ENCODE results near the gene ACAP3. TPM values are rescaled to one million over a fixed set of nuclear protein-coding genes. Genes with fewer than 3 reads are reported as not detected.
A peak's percentile ranks its signal among the peaks of the same experiment; 100 is the strongest.

Gene ACAP3
- total and polyA plus RNA-seq, 4 experiments from 2014 or later: 5.4 to 65.6 (median 33.3) TPM

DNA sequence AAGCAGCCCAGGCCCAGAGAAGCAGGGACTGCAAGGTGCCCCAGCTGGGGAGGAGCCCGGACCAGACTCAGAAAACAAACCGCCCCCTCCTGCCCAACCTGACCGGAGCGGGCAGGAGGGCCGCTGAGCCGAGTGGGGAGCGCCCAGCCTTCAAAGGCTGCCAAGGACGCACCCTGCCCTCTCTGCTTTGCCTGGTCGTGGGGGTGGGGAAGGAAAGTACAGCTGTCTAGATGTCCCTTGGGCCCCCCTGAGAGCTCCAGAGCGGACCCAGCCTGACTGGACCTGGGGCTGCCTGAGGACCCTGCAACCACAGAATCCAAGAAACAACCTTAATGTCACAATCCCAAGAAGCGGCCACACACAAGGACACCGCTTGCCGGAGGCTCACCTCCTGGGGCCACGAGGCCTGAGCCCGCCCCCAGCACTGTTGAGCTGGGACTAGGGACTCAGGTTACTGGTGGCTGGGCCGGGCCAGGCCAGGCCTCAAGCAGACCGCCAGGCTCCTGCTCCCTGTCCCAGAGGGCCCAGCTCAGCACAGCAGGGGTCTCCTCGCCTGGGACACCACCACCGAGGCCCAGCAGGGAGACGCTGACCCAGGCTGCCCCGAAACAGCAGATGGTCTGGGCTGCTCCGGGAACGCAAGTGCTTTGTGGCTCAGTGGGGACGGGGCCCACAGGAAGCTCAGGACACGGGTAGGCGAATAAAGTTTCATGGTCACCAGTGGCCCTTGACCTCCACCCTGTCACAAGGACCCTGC, 40.1 kb upstream of the ACAP3 start:
- no peak for DNase-seq
- Mint-ChIP-seq H3K27me3 (peaks cover 3 to 8% of the 10 kb centered on the region in 2 donors), H3K36me3 (no peaks in the 10 kb centered on the region), H3K9me3 (no peaks in the 10 kb centered on the region), H3K27ac (peak overlapping the region in 5 of 7 donors; percentile 57 to 89 (median 63)), H3K4me3 (peak overlapping the region; percentile 70 to 85 (median 78)), H3K4me1 (peaks cover 4 to 28% (median 15%) of the 10 kb centered on the region in 4 donors)
- Histone ChIP-seq H3K4me1 (ENCODE audit: insufficient read depth, low read length) (peaks cover 14% of the 10 kb centered on the region), H3K4me3 (ENCODE audit: low read length in 2 of 2) (peak overlapping the region in 1 of 2 donors; percentile 43), H3K27ac (ENCODE audit: low read depth, low read length) (peak overlapping the region; percentile 41), H3K36me3 (ENCODE audit: insufficient read depth, low read length) (no peaks in the 10 kb centered on the region), H3K9me3 (ENCODE audit: control insufficient read depth in 1 of 2, low read length in 2 of 2) (no peaks in the 10 kb centered on the region), H3K27me3 (ENCODE audit: insufficient read depth, low read length) (no peaks in the 10 kb centered on the region)
- CTCF ChIA-PET (ENCODE audit: partially characterized antibody): interaction anchor here (1.4 to 1.9 kb wide), 3 partner anchors 24 to 225 kb away, joined by 4 to 9 read pairs (median 5); no protein-coding TSS in a partner anchor
- POLR2A ChIA-PET (ENCODE audit: partially characterized antibody): interaction anchor here (0.8 to 2.0 kb wide), 7 partner anchors 17 to 75 kb away, joined by 3 to 14 read pairs (median 5); partner anchors contain the start of genes AURKAIP1, CCNL2 and UBE2J2
- intact Hi-C loops (cut with micrococcal nuclease): loop anchor here (2.0 kb wide), 1 partner anchor 25 kb away; no protein-coding TSS in a partner anchor

GRCh38 chr1:1347026-1347595, 39.4 kb upstream of the ACAP3 start:
- Mint-ChIP-seq H3K27ac (peak overlapping the region in 4 of 7 donors; percentile 53 to 60 (median 58)), H3K9me3 (no peaks in the 10 kb centered on the region), H3K27me3 (peaks cover 0 to under 1% of the 10 kb centered on the region in 2 donors), H3K4me1 (peaks cover 4 to 21% (median 11%) of the 10 kb centered on the region in 4 donors), H3K36me3 (no peaks in the 10 kb centered on the region), H3K4me3 (peak overlapping the region in 7 of 8 donors; percentile 34 to 85 (median 78))
- intact Hi-C loops (cut with micrococcal nuclease): no loop called here
- Histone ChIP-seq H3K27me3 (ENCODE audit: insufficient read depth, low read length) (no peaks in the 10 kb centered on the region), H3K36me3 (ENCODE audit: insufficient read depth, low read length) (no peaks in the 10 kb centered on the region), H3K4me1 (ENCODE audit: insufficient read depth, low read length) (peaks cover 14% of the 10 kb centered on the region), H3K27ac (ENCODE audit: low read depth, low read length) (no peak overlapping the region), H3K4me3 (ENCODE audit: low read length in 2 of 2) (no peak overlapping the region), H3K9me3 (ENCODE audit: control insufficient read depth in 1 of 2, low read length in 2 of 2) (no peaks in the 10 kb centered on the region)
- DNase-seq: no peak
- ChIA-PET CTCF (ENCODE audit: partially characterized antibody) (interaction anchor here (1.4 to 1.9 kb wide), 3 partner anchors 25 to 224 kb away, joined by 4 to 9 read pairs (median 5); no protein-coding TSS in a partner anchor), POLR2A (ENCODE audit: partially characterized antibody) (interaction anchor here (1.6 to 2.0 kb wide), 3 partner anchors 19 to 28 kb away, joined by 3 to 14 read pairs (median 5); partner anchors contain the start of gene AURKAIP1)

GRCh38 chr1:1346501-1346890, 38.8 kb upstream of the ACAP3 start:
- Mint-ChIP-seq H3K27me3 (no peaks in the 10 kb centered on the region), H3K36me3 (no peaks in the 10 kb centered on the region), H3K27ac (peak overlapping the region in 2 of 7 donors; percentile 52 to 60), H3K4me3 (peak overlapping the region in 5 of 8 donors; percentile 3 to 78 (median 65)), H3K4me1 (peaks cover 4 to 20% (median 10%) of the 10 kb centered on the region in 4 donors), H3K9me3 (no peaks in the 10 kb centered on the region)
- Histone ChIP-seq H3K27ac (ENCODE audit: low read depth, low read length) (no peak overlapping the region), H3K36me3 (ENCODE audit: insufficient read depth, low read length) (no peaks in the 10 kb centered on the region), H3K27me3 (ENCODE audit: insufficient read depth, low read length) (no peaks in the 10 kb centered on the region), H3K4me1 (ENCODE audit: insufficient read depth, low read length) (peaks cover 14% of the 10 kb centered on the region), H3K9me3 (ENCODE audit: control insufficient read depth in 1 of 2, low read length in 2 of 2) (no peaks in the 10 kb centered on the region), H3K4me3 (ENCODE audit: low read length in 2 of 2) (no peak overlapping the region)
- ChIA-PET CTCF (ENCODE audit: partially characterized antibody) (no interaction called here), POLR2A (ENCODE audit: partially characterized antibody) (interaction anchor here (1.3 kb wide), 1 partner anchor 28 kb away, joined by 5 read pairs; the partner anchor contains the start of gene AURKAIP1)
- DNase-seq: no peak
- intact Hi-C loops (cut with micrococcal nuclease): no loop called here

DNA sequence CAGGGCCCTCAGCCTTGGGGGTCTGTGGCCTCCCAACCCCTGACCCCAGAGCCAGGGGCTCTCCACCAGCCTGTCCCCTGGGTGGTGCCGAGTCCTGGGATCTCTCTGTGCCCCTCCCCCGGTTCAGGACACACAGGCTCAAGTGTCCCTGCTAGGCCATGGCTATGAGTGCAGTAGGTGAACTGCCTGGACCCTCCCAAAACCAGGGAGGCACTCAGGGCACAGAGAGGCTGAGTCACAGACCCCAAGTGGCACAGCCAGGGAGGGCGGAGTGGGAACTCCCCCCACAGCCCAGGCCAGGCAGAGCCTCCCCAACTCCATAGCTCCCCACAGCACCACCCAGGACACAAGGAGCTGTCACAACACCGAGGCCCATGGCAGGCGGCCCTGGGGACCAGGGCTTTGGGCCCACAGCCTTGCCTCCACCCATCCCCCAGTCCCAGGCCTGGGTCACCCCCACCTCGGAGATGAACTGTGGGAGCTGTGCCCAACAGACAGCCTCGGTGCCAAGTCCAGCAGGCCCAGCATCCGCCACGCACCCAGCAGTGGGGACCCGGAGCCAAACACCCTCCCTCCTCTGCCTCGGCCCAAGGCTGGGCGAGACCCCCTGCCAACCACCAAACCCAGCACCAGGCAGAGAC, 38.2 kb upstream of the ACAP3 start:
- no peak overlapping the region for H3K4me3 ChIP-seq (ENCODE audit: low read length in 2 of 2)
- H3K9me3 Mint-ChIP-seq: no peaks in the 10 kb centered on the region
- H3K9me3 ChIP-seq (ENCODE audit: control insufficient read depth in 1 of 2, low read length in 2 of 2): no peaks in the 10 kb centered on the region
- peaks cover 4 to 24% (median 12%) of the 10 kb centered on the region in 4 donors for H3K4me1 Mint-ChIP-seq
- no peaks in the 10 kb centered on the region for H3K27me3 Mint-ChIP-seq
- no peak overlapping the region for H3K27ac ChIP-seq (ENCODE audit: low read depth, low read length)
- no peak overlapping the region for H3K4me3 Mint-ChIP-seq
- CTCF ChIA-PET (ENCODE audit: partially characterized antibody): no interaction called here
- peaks cover 14% of the 10 kb centered on the region for H3K4me1 ChIP-seq (ENCODE audit: insufficient read depth, low read length)
- no peak overlapping the region for H3K27ac Mint-ChIP-seq
- no peak for DNase-seq
- H3K36me3 Mint-ChIP-seq: peaks cover 4% of the 10 kb centered on the region in 2 donors
- H3K36me3 ChIP-seq (ENCODE audit: insufficient read depth, low read length): no peaks in the 10 kb centered on the region
- POLR2A ChIA-PET (ENCODE audit: partially characterized antibody): interaction anchor here (1.3 kb wide), 1 partner anchor 29 kb away, joined by 5 read pairs; the partner anchor contains the start of gene AURKAIP1
- intact Hi-C loops (cut with micrococcal nuclease): no loop called here
- H3K27me3 ChIP-seq (ENCODE audit: insufficient read depth, low read length): no peaks in the 10 kb centered on the region

GRCh38 chr1:1345384-1345783, 37.7 kb upstream of the ACAP3 start:
- peaks cover 6 to 10% of the 10 kb centered on the region in 2 donors for H3K36me3 Mint-ChIP-seq
- no peaks in the 10 kb centered on the region for H3K9me3 Mint-ChIP-seq
- DNase-seq: no peak
- no peaks in the 10 kb centered on the region for H3K27me3 Mint-ChIP-seq
- no peak overlapping the region for H3K27ac ChIP-seq (ENCODE audit: low read depth, low read length)
- no peak overlapping the region for H3K4me3 ChIP-seq (ENCODE audit: low read length in 2 of 2)
- ChIA-PET POLR2A (ENCODE audit: partially characterized antibody) (interaction anchor here (1.3 kb wide), 1 partner anchor 30 kb away, joined by 5 read pairs; the partner anchor contains the start of gene AURKAIP1), CTCF (ENCODE audit: partially characterized antibody) (no interaction called here)
- H3K4me1 Mint-ChIP-seq: peaks cover 4 to 28% (median 16%) of the 10 kb centered on the region in 4 donors
- no peak overlapping the region for H3K4me3 Mint-ChIP-seq
- H3K9me3 ChIP-seq (ENCODE audit: control insufficient read depth in 1 of 2, low read length in 2 of 2): no peaks in the 10 kb centered on the region
- no peaks in the 10 kb centered on the region for H3K36me3 ChIP-seq (ENCODE audit: insufficient read depth, low read length)
- intact Hi-C loops (cut with micrococcal nuclease): no loop called here
- H3K4me1 ChIP-seq (ENCODE audit: insufficient read depth, low read length): peaks cover 14% of the 10 kb centered on the region
- no peak overlapping the region for H3K27ac Mint-ChIP-seq
- no peaks in the 10 kb centered on the region for H3K27me3 ChIP-seq (ENCODE audit: insufficient read depth, low read length)

DNA sequence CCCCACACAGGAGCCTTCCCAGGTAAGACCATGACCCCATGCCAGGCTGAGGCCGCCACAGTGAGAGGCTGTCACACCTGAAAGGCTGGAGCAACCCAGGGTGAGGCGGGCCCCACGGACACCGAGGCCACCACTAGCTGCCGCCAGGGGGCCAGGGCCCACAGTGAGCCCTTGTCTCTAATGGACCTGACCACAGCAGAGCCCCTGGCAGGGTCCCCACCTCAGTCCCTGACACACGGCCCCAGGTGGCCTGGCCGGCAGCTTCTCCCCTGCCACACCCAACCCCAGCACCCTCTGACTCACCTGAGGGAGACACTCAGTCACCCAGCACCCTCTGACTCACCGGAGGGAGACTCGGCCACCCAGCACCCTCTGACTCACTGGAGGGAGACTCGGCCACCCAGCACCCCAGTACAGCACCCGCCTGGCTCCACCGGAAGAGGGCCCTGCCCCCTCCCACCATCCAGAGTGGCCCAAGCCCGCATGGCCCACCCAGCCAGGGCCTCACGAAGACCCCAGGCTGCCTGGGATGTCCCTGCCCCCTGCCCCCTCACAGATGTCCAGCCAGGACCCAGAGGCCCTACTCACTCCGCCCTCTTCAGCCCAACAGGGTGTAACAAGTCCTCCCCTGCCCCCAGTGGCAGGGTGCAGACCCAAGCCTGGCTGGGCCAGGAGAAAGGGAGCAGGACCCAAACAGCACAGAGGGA, 37.1 kb upstream of the ACAP3 start:
- no peak for DNase-seq
- Mint-ChIP-seq H3K36me3 (peaks cover 7 to 10% of the 10 kb centered on the region in 2 donors), H3K27ac (peak overlapping the region in 2 of 7 donors; percentile 25 to 41), H3K4me1 (peaks cover 4 to 28% (median 16%) of the 10 kb centered on the region in 4 donors), H3K9me3 (no peaks in the 10 kb centered on the region), H3K4me3 (no peak overlapping the region), H3K27me3 (no peaks in the 10 kb centered on the region)
- POLR2A ChIA-PET (ENCODE audit: partially characterized antibody): no interaction called here
- Histone ChIP-seq H3K9me3 (ENCODE audit: control insufficient read depth in 1 of 2, low read length in 2 of 2) (no peaks in the 10 kb centered on the region), H3K27me3 (ENCODE audit: insufficient read depth, low read length) (no peaks in the 10 kb centered on the region), H3K36me3 (ENCODE audit: insufficient read depth, low read length) (no peaks in the 10 kb centered on the region), H3K4me1 (ENCODE audit: insufficient read depth, low read length) (peaks cover 14% of the 10 kb centered on the region), H3K27ac (ENCODE audit: low read depth, low read length) (no peak overlapping the region), H3K4me3 (ENCODE audit: low read length in 2 of 2) (no peak overlapping the region)
- CTCF ChIA-PET (ENCODE audit: partially characterized antibody): no interaction called here
- intact Hi-C loops (cut with micrococcal nuclease): no loop called here
